Upper lobe of right lung (tissue), 1 donor: Measurements from ENCODE around the gene ITPK1. TPM values are rescaled to one million over a fixed set of nuclear protein-coding genes. Genes with fewer than 3 reads are reported as not detected.

Experiments
- ATAC-seq: fragments of 200-7000 bp; cut with Tn5 transposase; one replicate; pipeline ENCODE4 v1.9.1; 2020; ENCODE audit warnings: mild to moderate bottlenecking, moderate library complexity
- DNase-seq: peaks from one replicate; pipeline ENCODE4 v3.0.0-alpha.2; 2020
- H3K27ac ChIP-seq: fragments of 200-600 bp; one replicate; pipeline ENCODE4 v1.8.0; 2022
- H3K27me3 ChIP-seq: fragments of 200-600 bp; one replicate; pipeline ENCODE4 v1.8.0; 2022; ENCODE audit warnings: mild to moderate bottlenecking
- H3K36me3 ChIP-seq: fragments of 200-600 bp; one replicate; pipeline ENCODE4 v1.8.0; 2022
- H3K4me1 ChIP-seq: fragments of 200-600 bp; one replicate; pipeline ENCODE4 v1.8.0; 2022
- H3K4me3 ChIP-seq: fragments of 200-600 bp; one replicate; pipeline ENCODE4 v1.8.0; 2022; ENCODE audit warnings: mild to moderate bottlenecking
- H3K9me3 ChIP-seq: fragments of 200-600 bp; one replicate; pipeline ENCODE4 v1.8.0; 2022
- intact Hi-C: fragments of 100-400 bp; cut with DNase I; formaldehyde crosslinking; loops from one replicate; pipeline ENCODE4 v1.11.0; 2022
- total RNA-seq: library from RNA; stranded (reverse); fragmentation: NEBNext Ultra II Directional; extraction: Animal tissue kit (Norgen Biotek cat#: 25700); gene quantifications from one replicate; pipeline ENCODE4 v1.2.1, GENCODE V29; 2021
- TF ChIP-seq, protein P1 (sequence below): fragments of 200-600 bp; IDR thresholded peaks from one replicate; pipeline ENCODE4 v1.8.0; 2022; ENCODE audit warnings: antibody characterized with exemption
- donor health status: DM: no; HTN: yes; CAD: no; lungs with severe emphysema.

ITPK1 gene
- total RNA-seq, 1 donor from 2014 or later: 96.9 TPM

GRCh38 chr14:92933481-92933880, 182.2 kb downstream of the ITPK1 start:
- H3K4me3 ChIP-seq: no peak overlapping the region
- H3K9me3 ChIP-seq: no peaks in the 10 kb centered on the region
- peaks cover 3% of the 10 kb centered on the region for H3K36me3 ChIP-seq
- H3K27me3 ChIP-seq: no peaks in the 10 kb centered on the region
- intact Hi-C loops: no loop called here
- H3K4me1 ChIP-seq: no peaks in the 10 kb centered on the region
- no peak for ATAC-seq
- no peak overlapping the region for H3K27ac ChIP-seq
- TF ChIP-seq, protein P1, sequence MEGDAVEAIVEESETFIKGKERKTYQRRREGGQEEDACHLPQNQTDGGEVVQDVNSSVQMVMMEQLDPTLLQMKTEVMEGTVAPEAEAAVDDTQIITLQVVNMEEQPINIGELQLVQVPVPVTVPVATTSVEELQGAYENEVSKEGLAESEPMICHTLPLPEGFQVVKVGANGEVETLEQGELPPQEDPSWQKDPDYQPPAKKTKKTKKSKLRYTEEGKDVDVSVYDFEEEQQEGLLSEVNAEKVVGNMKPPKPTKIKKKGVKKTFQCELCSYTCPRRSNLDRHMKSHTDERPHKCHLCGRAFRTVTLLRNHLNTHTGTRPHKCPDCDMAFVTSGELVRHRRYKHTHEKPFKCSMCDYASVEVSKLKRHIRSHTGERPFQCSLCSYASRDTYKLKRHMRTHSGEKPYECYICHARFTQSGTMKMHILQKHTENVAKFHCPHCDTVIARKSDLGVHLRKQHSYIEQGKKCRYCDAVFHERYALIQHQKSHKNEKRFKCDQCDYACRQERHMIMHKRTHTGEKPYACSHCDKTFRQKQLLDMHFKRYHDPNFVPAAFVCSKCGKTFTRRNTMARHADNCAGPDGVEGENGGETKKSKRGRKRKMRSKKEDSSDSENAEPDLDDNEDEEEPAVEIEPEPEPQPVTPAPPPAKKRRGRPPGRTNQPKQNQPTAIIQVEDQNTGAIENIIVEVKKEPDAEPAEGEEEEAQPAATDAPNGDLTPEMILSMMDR: no peak
- DNase-seq: no peak

- Histone ChIP-seq H3K9me3 (no peaks in the 10 kb centered on the region), H3K36me3 (peaks cover 3% of the 10 kb centered on the region), H3K4me1 (no peaks in the 10 kb centered on the region), H3K4me3 (no peak overlapping the region), H3K27ac (no peak overlapping the region), H3K27me3 (no peaks in the 10 kb centered on the region)
- TF ChIP-seq, protein P1: no peak
- ATAC-seq (no peak), DNase-seq (no peak)
- intact Hi-C loops: no loop called here
These were observed 183.0 kb downstream of the ITPK1 start for GRCh38 chr14:92932448-92933395.

DNA sequence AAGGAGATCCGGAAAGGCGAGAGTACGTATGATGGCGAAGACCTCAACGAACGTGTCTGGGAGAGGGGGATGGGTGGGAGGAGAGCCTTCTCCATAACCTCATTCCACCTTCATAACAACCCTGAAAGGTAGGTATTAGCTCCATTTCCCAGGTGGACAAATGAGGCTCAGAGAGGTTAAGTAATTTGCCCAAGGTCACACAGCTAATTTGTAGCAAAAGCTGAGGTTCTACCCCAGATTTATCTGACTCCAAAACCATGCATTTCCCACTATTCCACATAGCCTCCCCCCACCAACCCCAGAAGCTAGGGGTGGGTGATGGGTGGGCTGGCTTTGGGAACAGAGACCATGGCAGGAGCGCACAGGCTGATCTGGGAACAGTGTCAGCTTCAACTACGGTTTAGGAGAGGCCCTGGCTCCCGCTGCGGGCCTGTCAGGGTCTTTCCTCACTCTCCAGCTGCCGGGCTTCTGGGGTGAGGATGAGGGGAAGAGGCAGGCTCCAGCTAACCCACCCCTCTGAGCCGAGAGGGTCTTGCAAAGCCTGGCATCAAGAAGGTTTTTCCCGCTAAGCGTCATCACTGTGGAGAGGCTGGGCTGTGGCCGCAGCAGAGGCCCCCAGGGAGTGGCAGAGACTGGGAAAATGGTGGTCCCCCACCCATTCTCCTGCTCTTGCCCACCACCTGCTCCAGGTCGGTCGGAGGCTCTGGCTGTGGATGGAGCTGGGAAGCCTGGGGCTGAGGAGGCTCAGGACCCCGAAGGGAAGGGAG, 183.9 kb downstream of the ITPK1 start:
- intact Hi-C loops: no loop called here
- TF ChIP-seq, protein P1: no peak

DNA sequence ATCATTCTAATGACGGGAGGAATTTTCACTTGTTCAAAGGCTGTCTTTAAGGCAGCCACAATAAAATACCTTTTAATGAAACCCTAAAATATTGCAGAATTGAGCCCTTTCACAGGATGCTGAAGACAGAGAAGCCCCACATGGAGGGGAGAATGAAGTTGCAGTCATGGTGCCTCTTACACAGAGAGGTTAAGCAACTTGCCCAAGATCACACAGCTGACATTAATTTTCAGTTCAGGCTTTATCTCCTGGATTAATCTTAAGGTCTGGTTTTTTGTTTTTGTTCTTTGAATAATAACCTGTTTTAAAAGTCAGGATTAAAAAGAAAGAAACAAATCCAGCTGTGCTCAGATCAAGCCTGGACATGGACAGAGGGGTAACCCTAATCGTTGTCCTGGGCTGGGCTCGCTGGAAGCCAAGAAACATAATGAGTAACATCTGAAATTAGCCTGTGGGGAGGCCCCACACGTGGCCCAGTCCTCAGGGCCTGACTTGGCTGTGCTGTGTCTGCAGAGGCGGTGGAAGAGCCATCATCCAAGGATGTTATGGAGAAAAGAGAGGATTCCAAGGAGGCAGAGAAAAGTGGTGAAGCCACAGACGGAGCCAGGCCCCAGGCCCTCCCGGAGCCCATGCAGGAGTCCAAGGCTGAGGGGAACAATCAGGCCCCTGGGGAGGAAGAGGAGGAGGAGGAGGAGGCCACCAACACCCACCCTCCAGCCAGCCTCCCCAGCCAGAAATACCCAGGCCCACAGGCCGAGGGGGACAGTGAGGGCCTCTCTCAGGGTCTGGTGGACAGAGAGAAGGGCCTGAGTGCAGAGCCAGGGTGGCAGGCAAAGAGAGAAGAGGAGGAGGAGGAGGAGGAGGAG, 184.8 kb downstream of the ITPK1 start:
- H3K27me3 ChIP-seq: no peaks in the 10 kb centered on the region
- DNase-seq: no peak
- H3K27ac ChIP-seq: no peak overlapping the region
- no peaks in the 10 kb centered on the region for H3K36me3 ChIP-seq
- no peak for ATAC-seq
- intact Hi-C loops: no loop called here
- no peak overlapping the region for H3K4me3 ChIP-seq
- H3K4me1 ChIP-seq: no peaks in the 10 kb centered on the region
- TF ChIP-seq, protein P1: no peak
- no peaks in the 10 kb centered on the region for H3K9me3 ChIP-seq

More for the DNA sequence above, 183.9 kb downstream of the ITPK1 start:
- H3K9me3 ChIP-seq: no peaks in the 10 kb centered on the region
- no peak overlapping the region for H3K27ac ChIP-seq
- no peak overlapping the region for H3K4me3 ChIP-seq
- ATAC-seq (no peak), DNase-seq (no peak)
- H3K27me3 ChIP-seq: no peaks in the 10 kb centered on the region
- peaks cover 3% of the 10 kb centered on the region for H3K36me3 ChIP-seq
- H3K4me1 ChIP-seq: no peaks in the 10 kb centered on the region
